Ovary (tissue), 10 donors: Measurements from ENCODE around the gene HTATSF1. TPM values are rescaled to one million over a fixed set of nuclear protein-coding genes. Genes with fewer than 3 reads are reported as not detected.
A peak's percentile ranks its signal among the peaks of the same experiment; 100 is the strongest.

Experiments used
- DNase-seq, 5 donors: peaks; one replicate each; pipeline ENCODE4 v3.0.0-alpha.2; 2019 to 2020
- H3K27ac ChIP-seq, 2 donors: fragments of 200-600 bp; one replicate each; pipeline versions ENCODE4 v1.5.1 to v1.8.0; 2019 to 2022
- H3K27me3 ChIP-seq: fragments of 200-600 bp; one replicate; pipeline ENCODE4 v1.8.0; 2022
- H3K36me3 ChIP-seq: fragments of 200-600 bp; sonication (generic); one replicate; pipeline ENCODE4 v1.5.1; 2019
- H3K4me1 ChIP-seq: one replicate; pipeline ENCODE4 v1.8.1; 2013; ENCODE audit warnings: mild to moderate bottlenecking, moderate library complexity; ENCODE audit not compliant: insufficient read depth
- H3K4me3 ChIP-seq: fragments of 200-600 bp; sonication (generic); one replicate; pipeline ENCODE4 v1.5.1; 2017
- H3K9me3 ChIP-seq, 2 donors: fragments of 200-600 bp in 1 of 2; sonication (generic) in 1 of 2; one replicate each; pipeline versions ENCODE4 v1.5.1 to v1.8.1; 2013 to 2019; ENCODE audit warnings: mild to moderate bottlenecking in 1 of 2, moderate library complexity in 1 of 2
- EP300 ChIP-seq: sonication (generic); formaldehyde crosslinking; IDR thresholded peaks from one replicate; pipeline ENCODE4 v1.6.1; 2017; ENCODE audit warnings: antibody characterized with exemption
- POLR2A ChIP-seq: fragments of 450-650 bp; IDR thresholded peaks from one replicate; pipeline ENCODE4 v1.6.1; 2017; ENCODE audit warnings: antibody characterized with exemption, mild to moderate bottlenecking, moderate library complexity
- WGBS, 3 donors: extraction: QIAGEN DNeasy Blood & Tissue Kit in 1 of 3; methylation state at CpG; one replicate each; pipeline versions ENCODE4 v1.1.5 to v1.1.7; 2013 to 2017; 5-methylcytosine and 5-hydroxymethylcytosine counted together
- intact Hi-C, 4 donors: fragments of 100-400 bp; cut with DNase I; formaldehyde crosslinking; loops; one replicate each; pipeline versions ENCODE4 v1.11.0 to v1.15.1; 2022 to 2023
- long read RNA-seq, 3 donors: library from polyadenylated mRNA in 2 of 3; unstranded in 2 of 3; transcript quantifications; one replicate each; pipeline ENCODE4 v2.0.0 and lab custom pipeline, GENCODE V29; 2021 to 2026
- polyA plus RNA-seq, 2 donors: library from polyadenylated mRNA; stranded (reverse); fragments of 200-250 nt in 1 of 2; fragments of 350-450 nt in 1 of 2; fragmentation: Illumina TruSeq in 1 of 2; extraction: RNeasy Lipid Tissue Mini Kit (QIAGEN cat#74804) in 1 of 2; gene quantifications; one replicate each; pipeline ENCODE4 v1.2.3, GENCODE V29; 2013 to 2014
- total RNA-seq, 7 donors: library from RNA; depleted of rRNA in 2 of 7; stranded (reverse); fragments of >200 nt in 2 of 7; fragmentation: NEBNext Ultra II Directional in 3 of 7; extraction: Animal tissue kit (Norgen Biotek cat#: 25700) in 3 of 7; gene quantifications; one replicate each; pipeline versions ENCODE4 v1.1.0 to v1.2.4, GENCODE V29; 2016 to 2023
- TF ChIP-seq, protein P1 (sequence below), 3 donors: fragments of 450-650 bp in 2 of 3; fragments of 200-600 bp in 1 of 3; IDR thresholded peaks; one replicate each; pipeline versions ENCODE4 v1.5.1 to v1.8.0; 2016 to 2022; ENCODE audit warnings: antibody characterized with exemption in 3 of 3, mild to moderate bottlenecking in 1 of 3
- donor health status: DM: no; HTN: no; CAD: no; lungs with moderate emphysema.
- donor health status: DM: no; HTN: no; CAD: no.
- donor health status: Bipolar disorder and iron deficiency.
- donor health status: DM: yes; HTN: yes; CAD: no.
- donor health status: DM: no; HTN: no; CAD: no.
- donor health status: DM: yes; HTN: yes; CAD: no.

Gene HTATSF1, protein sequence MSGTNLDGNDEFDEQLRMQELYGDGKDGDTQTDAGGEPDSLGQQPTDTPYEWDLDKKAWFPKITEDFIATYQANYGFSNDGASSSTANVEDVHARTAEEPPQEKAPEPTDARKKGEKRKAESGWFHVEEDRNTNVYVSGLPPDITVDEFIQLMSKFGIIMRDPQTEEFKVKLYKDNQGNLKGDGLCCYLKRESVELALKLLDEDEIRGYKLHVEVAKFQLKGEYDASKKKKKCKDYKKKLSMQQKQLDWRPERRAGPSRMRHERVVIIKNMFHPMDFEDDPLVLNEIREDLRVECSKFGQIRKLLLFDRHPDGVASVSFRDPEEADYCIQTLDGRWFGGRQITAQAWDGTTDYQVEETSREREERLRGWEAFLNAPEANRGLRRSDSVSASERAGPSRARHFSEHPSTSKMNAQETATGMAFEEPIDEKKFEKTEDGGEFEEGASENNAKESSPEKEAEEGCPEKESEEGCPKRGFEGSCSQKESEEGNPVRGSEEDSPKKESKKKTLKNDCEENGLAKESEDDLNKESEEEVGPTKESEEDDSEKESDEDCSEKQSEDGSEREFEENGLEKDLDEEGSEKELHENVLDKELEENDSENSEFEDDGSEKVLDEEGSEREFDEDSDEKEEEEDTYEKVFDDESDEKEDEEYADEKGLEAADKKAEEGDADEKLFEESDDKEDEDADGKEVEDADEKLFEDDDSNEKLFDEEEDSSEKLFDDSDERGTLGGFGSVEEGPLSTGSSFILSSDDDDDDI
- total RNA-seq = 10 to 100 TPM; 44.2 to 72.3 (median 58.8) TPM
- 10 to 100 TPM; 49.7 to 66.6 TPM for polyA plus RNA-seq
- long read RNA-seq, donor 1, transcript HTATSF1-201 (9 exons, 2,775 nt) = major isoform, 80 of 167 reads
- long read RNA-seq, donor 1, transcript HTATSF1-204 (10 exons, 3,019 nt) = minor isoform, 43 of 167 reads
- long read RNA-seq, donor 1, partial matches to known transcripts = 21 of 167 reads
- long read RNA-seq, donor 1, other reads (novel, unspliced or antisense) = 22 of 167 reads
- long read RNA-seq, donor 2, transcript HTATSF1-204 (10 exons, 3,019 nt) = minor isoform, 22 of 102 reads
- long read RNA-seq, donor 2, transcript HTATSF1-201 (9 exons, 2,775 nt) = major isoform, 40 of 102 reads
- long read RNA-seq, donor 2, partial matches to known transcripts = 37 of 102 reads
- long read RNA-seq, donor 2, other reads (novel, unspliced or antisense) = 0 of 102 reads
- long read RNA-seq, donor 3, transcript HTATSF1-201 (9 exons, 2,775 nt) = major isoform, 107 of 217 reads
- long read RNA-seq, donor 3, transcript HTATSF1-204 (10 exons, 3,019 nt) = minor isoform, 84 of 217 reads
- long read RNA-seq, donor 3, partial matches to known transcripts = 4 of 217 reads
- long read RNA-seq, donor 3, other reads (novel, unspliced or antisense) = 22 of 217 reads

DNA sequence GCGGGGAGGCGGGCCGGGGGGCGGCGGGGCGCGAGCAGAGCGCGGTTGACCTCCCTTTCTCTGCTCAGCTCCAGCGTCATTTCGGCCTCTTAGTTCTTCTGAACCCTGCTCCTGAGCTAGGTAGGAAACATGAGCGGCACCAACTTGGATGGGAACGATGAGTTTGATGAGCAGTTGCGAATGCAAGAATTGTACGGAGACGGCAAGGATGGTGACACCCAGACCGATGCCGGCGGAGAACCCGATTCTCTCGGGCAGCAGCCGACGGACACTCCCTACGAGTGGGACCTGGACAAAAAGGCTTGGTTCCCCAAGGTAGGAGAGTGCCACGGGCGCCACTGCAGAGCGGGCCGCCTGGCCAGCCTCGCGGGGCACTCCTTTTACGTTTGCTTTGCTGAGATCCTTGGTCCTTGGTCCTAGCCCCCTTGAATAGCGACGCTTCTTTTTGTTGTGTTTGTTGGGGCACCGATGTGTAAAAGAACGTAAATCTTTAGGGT is at the start of gene HTATSF1:
Gene HTATSF1, plus strand, starts transcription at position 37 of the 497 bp plus-strand sequence. Its CDS starts 93 bp downstream, at position 130.
- peak within 1 kb of the TSS; percentile 82 to 95 for H3K27ac ChIP-seq
- no peaks in the 10 kb centered on the region for H3K27me3 ChIP-seq
- WGBS, 3 donors = 40 to 48% (median 42%) methylated on average over 34 to 35 of the region's 35 CpGs
- no peaks in the 10 kb centered on the region for H3K9me3 ChIP-seq
- intact Hi-C loops = loop anchor here in 1 of 4 donors (10.0 kb wide), 1 partner anchor 463 kb away; no protein-coding TSS in a partner anchor
- H3K4me3 ChIP-seq = peak within 1 kb of the TSS; percentile 61
- H3K36me3 ChIP-seq = no peaks in the 10 kb centered on the region
- TF ChIP-seq EP300 = no peak
- TF ChIP-seq, protein P1, sequence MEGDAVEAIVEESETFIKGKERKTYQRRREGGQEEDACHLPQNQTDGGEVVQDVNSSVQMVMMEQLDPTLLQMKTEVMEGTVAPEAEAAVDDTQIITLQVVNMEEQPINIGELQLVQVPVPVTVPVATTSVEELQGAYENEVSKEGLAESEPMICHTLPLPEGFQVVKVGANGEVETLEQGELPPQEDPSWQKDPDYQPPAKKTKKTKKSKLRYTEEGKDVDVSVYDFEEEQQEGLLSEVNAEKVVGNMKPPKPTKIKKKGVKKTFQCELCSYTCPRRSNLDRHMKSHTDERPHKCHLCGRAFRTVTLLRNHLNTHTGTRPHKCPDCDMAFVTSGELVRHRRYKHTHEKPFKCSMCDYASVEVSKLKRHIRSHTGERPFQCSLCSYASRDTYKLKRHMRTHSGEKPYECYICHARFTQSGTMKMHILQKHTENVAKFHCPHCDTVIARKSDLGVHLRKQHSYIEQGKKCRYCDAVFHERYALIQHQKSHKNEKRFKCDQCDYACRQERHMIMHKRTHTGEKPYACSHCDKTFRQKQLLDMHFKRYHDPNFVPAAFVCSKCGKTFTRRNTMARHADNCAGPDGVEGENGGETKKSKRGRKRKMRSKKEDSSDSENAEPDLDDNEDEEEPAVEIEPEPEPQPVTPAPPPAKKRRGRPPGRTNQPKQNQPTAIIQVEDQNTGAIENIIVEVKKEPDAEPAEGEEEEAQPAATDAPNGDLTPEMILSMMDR (IDR thresholded peaks at IDR 0.05) = no peak
- TF ChIP-seq POLR2A = no peak
- no peaks in the 10 kb centered on the region for H3K4me1 ChIP-seq
- no peak for DNase-seq

DNA sequence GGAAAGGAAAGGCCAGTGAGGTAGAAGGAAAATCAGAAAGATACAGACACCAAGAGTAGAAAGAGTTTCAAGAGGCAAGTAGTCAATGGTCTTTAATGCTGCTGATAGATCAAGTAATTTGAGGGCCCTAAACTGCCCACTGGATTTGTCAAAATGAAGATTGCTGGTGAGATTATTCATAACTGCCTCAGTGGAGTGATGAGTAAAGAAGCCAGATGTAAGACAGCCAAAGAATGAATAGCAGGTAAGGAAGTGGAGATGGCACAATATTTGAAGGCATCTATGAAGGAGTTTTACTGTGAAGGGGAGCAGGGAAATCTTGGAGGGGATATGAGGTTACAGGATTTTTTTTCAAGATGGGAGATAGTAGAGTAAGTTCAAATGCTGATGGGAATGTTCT is 49.4 kb upstream of the HTATSF1 start:
- TF ChIP-seq POLR2A = no peak
- intact Hi-C loops = no loop called here
- H3K9me3 ChIP-seq = no peaks in the 10 kb centered on the region
- no peak overlapping the region for H3K4me3 ChIP-seq
- H3K36me3 ChIP-seq = no peaks in the 10 kb centered on the region
- H3K4me1 ChIP-seq = no peaks in the 10 kb centered on the region
- H3K27me3 ChIP-seq = no peaks in the 10 kb centered on the region
- no peak for DNase-seq
- H3K27ac ChIP-seq = no peak overlapping the region

- Histone ChIP-seq H3K4me3 (no peak overlapping the region), H3K27ac (no peak overlapping the region), H3K36me3 (no peaks in the 10 kb centered on the region), H3K4me1 (no peaks in the 10 kb centered on the region), H3K9me3 (no peaks in the 10 kb centered on the region), H3K27me3 (no peaks in the 10 kb centered on the region)
- no peak for DNase-seq
- 45 to 57% (median 49%) methylated on average over 8 of the region's 8 CpGs for WGBS, 3 donors
- no peak for TF ChIP-seq POLR2A
- TF ChIP-seq, protein P1 (IDR thresholded peaks at IDR 0.05) = no peak
- TF ChIP-seq EP300 = no peak
- intact Hi-C loops = no loop called here
Measured at GRCh38 chrX:136450050-136450830, 47.2 kb upstream of the HTATSF1 start.

GRCh38 chrX:136452614-136453013 is 44.8 kb upstream of the HTATSF1 start:
- intact Hi-C loops = no loop called here
- Histone ChIP-seq H3K4me3 (no peak overlapping the region), H3K4me1 (no peaks in the 10 kb centered on the region), H3K27me3 (no peaks in the 10 kb centered on the region), H3K27ac (no peak overlapping the region), H3K9me3 (no peaks in the 10 kb centered on the region), H3K36me3 (no peaks in the 10 kb centered on the region)
- TF ChIP-seq POLR2A (no peak), EP300 (no peak)
- TF ChIP-seq, protein P1 (IDR thresholded peaks at IDR 0.05) = no peak
- 77 to 86% (median 84%) methylated on average over 5 of the region's 5 CpGs for WGBS, 3 donors
- DNase-seq = no peak
